Measurements from ENCODE around the gene LEPROT. TPM values are rescaled to one million over a fixed set of nuclear protein-coding genes. Genes with fewer than 3 reads are reported as not detected.

LEPROT gene
- total and polyA plus RNA-seq, 7 donors, result 14.9 to 34.5 (median 22.9) TPM

DNA sequence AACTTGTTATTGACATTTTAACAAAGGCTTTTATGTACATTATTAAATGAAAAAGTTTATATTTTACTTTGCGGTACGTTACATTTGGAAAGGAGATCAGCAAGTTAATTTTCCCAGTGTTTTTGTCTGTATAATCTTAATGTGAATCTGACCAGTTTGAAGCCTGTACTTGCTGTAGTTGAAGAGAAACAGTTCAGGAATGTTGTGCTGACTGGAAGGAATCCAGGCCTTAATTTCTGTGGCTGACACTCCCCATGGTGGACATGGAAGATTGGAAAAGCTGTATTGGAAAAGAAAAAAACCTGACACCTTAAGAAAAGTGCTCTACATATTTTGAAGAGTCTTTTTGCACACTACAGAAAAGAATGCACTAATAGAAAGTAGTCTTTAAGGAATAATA is 15.5 kb downstream of the LEPROT start:
- no peak for ATAC-seq
- WGBS, 3 donors, result 74 to 87% (median 78%) methylated on average over 2 of the region's 2 CpGs
- intact Hi-C loops (cut with DNase I), result no loop called here

DNA sequence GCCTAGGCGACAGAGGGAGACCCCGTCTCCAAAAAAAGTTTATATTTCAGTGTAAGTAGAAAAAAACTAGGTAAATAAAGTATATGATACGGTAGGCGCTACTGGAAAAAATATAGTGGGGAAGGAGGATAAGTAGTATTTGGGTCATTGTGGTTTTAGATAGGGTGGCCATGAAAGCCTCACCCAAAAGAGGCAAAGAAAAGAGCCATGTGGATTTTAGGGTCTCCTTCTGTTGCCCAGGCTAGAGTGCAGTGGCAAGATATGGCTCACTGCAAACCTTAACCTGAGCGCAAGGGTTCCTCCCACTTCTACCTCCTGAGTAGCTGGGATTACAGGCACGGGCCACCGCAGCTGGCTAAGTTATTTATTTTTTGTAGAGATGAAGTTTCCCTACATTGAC is 17.1 kb downstream of the LEPROT start:
- Histone ChIP-seq H3K27ac (no peak overlapping the region), H3K4me3 (no peak overlapping the region), H3K9me3 (no peaks in the 10 kb centered on the region), H3K36me3 (ENCODE audit: insufficient read depth in 1 of 2, low read depth in 1 of 2) (peaks cover 0 to 22% of the 10 kb centered on the region in 2 donors), H3K4me1 (no peaks in the 10 kb centered on the region), H3K27me3 (ENCODE audit: insufficient read depth in 3 of 3, low read length in 2 of 3) (no peaks in the 10 kb centered on the region)
- ATAC-seq, result no peak
- intact Hi-C loops (cut with DNase I), result no loop called here
- WGBS, 3 donors, result 94 to 97% (median 95%) methylated on average over 7 of the region's 7 CpGs
- TF ChIP-seq, protein P1, sequence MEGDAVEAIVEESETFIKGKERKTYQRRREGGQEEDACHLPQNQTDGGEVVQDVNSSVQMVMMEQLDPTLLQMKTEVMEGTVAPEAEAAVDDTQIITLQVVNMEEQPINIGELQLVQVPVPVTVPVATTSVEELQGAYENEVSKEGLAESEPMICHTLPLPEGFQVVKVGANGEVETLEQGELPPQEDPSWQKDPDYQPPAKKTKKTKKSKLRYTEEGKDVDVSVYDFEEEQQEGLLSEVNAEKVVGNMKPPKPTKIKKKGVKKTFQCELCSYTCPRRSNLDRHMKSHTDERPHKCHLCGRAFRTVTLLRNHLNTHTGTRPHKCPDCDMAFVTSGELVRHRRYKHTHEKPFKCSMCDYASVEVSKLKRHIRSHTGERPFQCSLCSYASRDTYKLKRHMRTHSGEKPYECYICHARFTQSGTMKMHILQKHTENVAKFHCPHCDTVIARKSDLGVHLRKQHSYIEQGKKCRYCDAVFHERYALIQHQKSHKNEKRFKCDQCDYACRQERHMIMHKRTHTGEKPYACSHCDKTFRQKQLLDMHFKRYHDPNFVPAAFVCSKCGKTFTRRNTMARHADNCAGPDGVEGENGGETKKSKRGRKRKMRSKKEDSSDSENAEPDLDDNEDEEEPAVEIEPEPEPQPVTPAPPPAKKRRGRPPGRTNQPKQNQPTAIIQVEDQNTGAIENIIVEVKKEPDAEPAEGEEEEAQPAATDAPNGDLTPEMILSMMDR (IDR thresholded peaks at IDR 0.05), result no peak
- DNase-seq, result no peak

More for the DNA sequence above, 15.5 kb downstream of the LEPROT start:
- no peaks in the 10 kb centered on the region for H3K9me3 ChIP-seq
- no peaks in the 10 kb centered on the region for H3K27me3 ChIP-seq (ENCODE audit: insufficient read depth in 3 of 3, low read length in 2 of 3)
- no peak overlapping the region for H3K4me3 ChIP-seq
- H3K36me3 ChIP-seq (ENCODE audit: insufficient read depth in 1 of 2, low read depth in 1 of 2), result peaks cover 0 to 36% of the 10 kb centered on the region in 2 donors
- TF ChIP-seq, protein P1 (IDR thresholded peaks at IDR 0.05), result no peak
- H3K4me1 ChIP-seq, result peaks cover 7% of the 10 kb centered on the region
- no peak overlapping the region for H3K27ac ChIP-seq
- DNase-seq, result no peak

DNA sequence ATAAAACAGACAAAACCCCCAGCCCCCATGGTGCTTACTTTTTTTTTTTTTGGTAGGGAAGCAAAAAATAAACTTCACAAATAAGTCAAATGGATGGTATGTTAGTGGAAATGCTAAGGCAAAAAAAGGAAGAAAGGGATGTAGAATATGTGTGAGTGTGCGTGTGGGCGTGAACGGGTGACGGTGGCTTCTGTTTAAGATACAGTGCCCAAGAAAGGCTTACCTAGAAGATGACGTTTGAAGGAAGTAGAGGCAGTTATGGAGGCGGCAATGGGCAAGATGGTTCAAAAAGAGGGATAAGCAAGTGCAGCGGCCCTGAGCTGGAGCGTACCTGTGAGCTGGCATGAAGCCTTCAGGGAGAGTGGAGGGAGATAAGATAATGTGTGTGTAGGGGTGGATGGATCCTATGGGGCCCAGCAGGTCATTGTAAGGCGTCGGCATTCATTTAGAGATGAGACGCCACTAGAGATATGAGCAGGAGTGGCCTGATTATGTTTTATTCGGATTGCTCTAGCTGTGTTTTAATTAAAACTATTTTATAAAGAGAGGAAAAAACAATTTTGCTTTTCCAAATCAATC is 19.9 kb downstream of the LEPROT start:
- intact Hi-C loops (cut with DNase I), result no loop called here
- Histone ChIP-seq H3K36me3 (ENCODE audit: insufficient read depth in 1 of 2, low read depth in 1 of 2) (peaks cover 0 to 3% of the 10 kb centered on the region in 2 donors), H3K27me3 (ENCODE audit: insufficient read depth in 3 of 3, low read length in 2 of 3) (no peaks in the 10 kb centered on the region), H3K4me3 (no peak overlapping the region), H3K27ac (no peak overlapping the region), H3K9me3 (no peaks in the 10 kb centered on the region), H3K4me1 (no peaks in the 10 kb centered on the region)
- ATAC-seq (no peak), DNase-seq (no peak)
- TF ChIP-seq, protein P1 (IDR thresholded peaks at IDR 0.05), result no peak
- WGBS, 3 donors, result 88 to 94% (median 93%) methylated on average over 12 of the region's 12 CpGs

DNA sequence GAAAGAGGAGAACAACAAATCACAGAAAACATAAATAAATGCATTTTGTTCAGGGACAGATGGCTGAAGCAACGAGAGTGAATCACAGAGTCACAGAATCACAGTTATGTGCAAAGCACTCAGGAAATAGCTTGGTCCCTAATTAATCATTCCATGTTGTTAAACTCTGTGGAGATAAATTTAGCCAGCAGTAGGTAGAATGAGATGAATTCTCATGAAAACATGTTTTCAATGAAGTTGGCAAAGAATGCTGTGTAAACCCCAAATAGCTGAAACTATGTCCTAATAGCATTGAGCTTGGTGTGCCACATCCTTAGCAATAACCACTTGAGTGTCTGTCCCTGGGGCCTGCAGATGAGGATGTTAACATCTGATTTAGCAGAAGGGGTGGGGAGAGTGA is 20.4 kb downstream of the LEPROT start:
- Histone ChIP-seq H3K9me3 (no peaks in the 10 kb centered on the region), H3K27ac (no peak overlapping the region), H3K36me3 (ENCODE audit: insufficient read depth in 1 of 2, low read depth in 1 of 2) (peaks cover 0 to 3% of the 10 kb centered on the region in 2 donors), H3K4me1 (no peaks in the 10 kb centered on the region), H3K4me3 (no peak overlapping the region), H3K27me3 (ENCODE audit: insufficient read depth in 3 of 3, low read length in 2 of 3) (no peaks in the 10 kb centered on the region)
- no peak for DNase-seq
- ATAC-seq, result no peak
- intact Hi-C loops (cut with DNase I), result no loop called here
- TF ChIP-seq, protein P1 (IDR thresholded peaks at IDR 0.05), result no peak
- WGBS, 3 donors, result 64 to 71% (median 71%) methylated on average over 1 of the region's 1 CpG

DNA sequence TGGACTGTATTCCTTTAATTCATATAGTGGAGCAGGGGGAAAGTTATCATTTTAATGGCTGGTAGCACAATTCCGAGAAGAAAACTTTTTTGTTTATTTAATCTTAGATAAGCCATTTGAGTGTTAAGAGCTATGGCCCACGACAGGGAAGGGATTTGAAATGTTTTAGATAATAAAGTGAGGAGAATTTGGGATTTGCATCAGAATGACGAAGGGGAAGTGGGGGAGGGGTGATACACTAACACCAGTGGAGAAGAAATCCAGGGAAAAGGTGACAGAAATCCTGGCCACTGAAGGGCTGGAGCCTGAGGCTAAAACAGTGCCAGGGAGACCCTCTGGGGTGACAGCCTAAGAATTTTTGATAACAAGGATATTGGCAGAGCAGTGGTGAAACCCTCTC is 21.0 kb downstream of the LEPROT start:
- 44 to 48% (median 45%) methylated on average over 3 of the region's 3 CpGs for WGBS, 3 donors
- intact Hi-C loops (cut with DNase I), result no loop called here
- H3K27me3 ChIP-seq (ENCODE audit: insufficient read depth in 3 of 3, low read length in 2 of 3), result no peaks in the 10 kb centered on the region
- TF ChIP-seq, protein P1 (IDR thresholded peaks at IDR 0.05), result no peak
- H3K36me3 ChIP-seq (ENCODE audit: insufficient read depth in 1 of 2, low read depth in 1 of 2), result peaks cover 0 to 3% of the 10 kb centered on the region in 2 donors
- no peak overlapping the region for H3K4me3 ChIP-seq
- no peak for ATAC-seq
- H3K4me1 ChIP-seq, result no peaks in the 10 kb centered on the region
- H3K27ac ChIP-seq, result no peak overlapping the region
- no peaks in the 10 kb centered on the region for H3K9me3 ChIP-seq
- DNase-seq, result no peak

Measured in psoas muscle (tissue), 8 donors.